Liver (tissue), 9 donors: ENCODE measurements around the gene OPA3. TPM values are rescaled to one million over a fixed set of nuclear protein-coding genes. Genes with fewer than 3 reads are reported as not detected.

Source experiments
- DNase-seq: peaks from one replicate; pipeline ENCODE4 v3.0.0-alpha.2; 2017; ENCODE audit warnings: low spot score
- H3K27ac ChIP-seq, 2 donors: one replicate each; pipeline ENCODE4 v1.7.0; 2013; ENCODE audit warnings: inconsistent platforms in 2 of 2, low read length in 2 of 2, control low read depth in 1 of 2, low read depth in 1 of 2, mild to moderate bottlenecking in 1 of 2
- H3K27me3 ChIP-seq, 4 donors: one replicate each; pipeline versions ENCODE4 v1.6.1 to v1.7.0; 2013; ENCODE audit warnings: low read length in 3 of 4, inconsistent platforms in 1 of 4, mild to moderate bottlenecking in 1 of 4, moderate library complexity in 1 of 4; ENCODE audit not compliant: control insufficient read depth in 4 of 4, insufficient read depth in 4 of 4
- H3K36me3 ChIP-seq, 4 donors: one replicate each; pipeline versions ENCODE4 v1.6.1 to v1.7.0; 2013; ENCODE audit warnings: low read length in 3 of 4, mild to moderate bottlenecking in 3 of 4, low read depth in 1 of 4, moderate library complexity in 1 of 4; ENCODE audit not compliant: control insufficient read depth in 4 of 4, insufficient read depth in 3 of 4
- H3K4me1 ChIP-seq, 4 donors: one replicate each; pipeline versions ENCODE4 v1.6.1 to v1.7.0; 2013; ENCODE audit warnings: low read length in 3 of 4, mild to moderate bottlenecking in 3 of 4, moderate library complexity in 1 of 4; ENCODE audit not compliant: control insufficient read depth in 4 of 4, insufficient read depth in 4 of 4
- H3K4me3 ChIP-seq, 3 donors: one replicate each; pipeline versions ENCODE4 v1.6.1 to v1.7.0; 2013; ENCODE audit warnings: low read length in 3 of 3, control low read depth in 1 of 3, low read depth in 1 of 3, mild to moderate bottlenecking in 1 of 3
- H3K9ac ChIP-seq, 2 donors: one replicate each; pipeline ENCODE4 v1.7.0; 2013; ENCODE audit warnings: low read length in 2 of 2, mild to moderate bottlenecking in 2 of 2, moderate library complexity in 2 of 2, control low read depth in 1 of 2, low read depth in 1 of 2
- H3K9me3 ChIP-seq, 4 donors: one replicate each; pipeline versions ENCODE4 v1.6.1 to v1.7.0; 2013; ENCODE audit warnings: low read length in 3 of 4; ENCODE audit not compliant: control insufficient read depth in 4 of 4
- EGR1 ChIP-seq, 2 donors: IDR thresholded peaks; 2 replicates each; pipeline ENCODE4 v1.6.1; 2016 to 2018; ENCODE audit warnings: antibody characterized with exemption in 2 of 2, low read depth in 2 of 2
- FOXA1 ChIP-seq: IDR thresholded peaks from 2 replicates; pipeline ENCODE4 v1.6.1; 2016; ENCODE audit warnings: antibody characterized with exemption
- HNF4G ChIP-seq: IDR thresholded peaks from 2 replicates; pipeline ENCODE4 v1.6.1; 2016; ENCODE audit warnings: antibody characterized with exemption
- MAX ChIP-seq: IDR thresholded peaks from 2 replicates; pipeline ENCODE4 v1.6.1; 2016; ENCODE audit warnings: antibody characterized with exemption
- RAD21 ChIP-seq, 2 donors: IDR thresholded peaks; 2 replicates each; pipeline ENCODE4 v1.6.1; 2016; ENCODE audit warnings: antibody characterized with exemption in 2 of 2, mild to moderate bottlenecking in 2 of 2
- REST ChIP-seq: IDR thresholded peaks from 2 replicates; pipeline ENCODE4 v1.6.1; 2016; ENCODE audit warnings: antibody characterized with exemption, mild to moderate bottlenecking
- SP1 ChIP-seq: IDR thresholded peaks from 2 replicates; pipeline ENCODE4 v1.6.1; 2018; ENCODE audit warnings: antibody characterized with exemption, mild to moderate bottlenecking
- ZBTB33 ChIP-seq: IDR thresholded peaks from 2 replicates; pipeline ENCODE4 v1.6.1; 2016; ENCODE audit warnings: antibody characterized with exemption
- WGBS: extraction: QIAGEN DNeasy Blood & Tissue Kit; methylation state at CpG from one replicate; pipeline ENCODE4 v1.1.7; 2013; 5-methylcytosine and 5-hydroxymethylcytosine counted together
- polyA plus RNA-seq, 2 donors: library from polyadenylated mRNA; stranded (reverse) in 1 of 2; unstranded in 1 of 2; fragments of 200-250 nt in 1 of 2; fragments of >200 nt in 1 of 2; fragmentation: Nextera tagmentation in 1 of 2; extraction: Ambion mirVana in 1 of 2; gene quantifications; one replicate each; pipeline versions ENCODE4 v1.2.1 to v1.2.3, GENCODE V29; 2013 to 2015
- total RNA-seq, 2 donors: library from RNA; depleted of rRNA; stranded (reverse); fragments of >200 nt; gene quantifications; one replicate each; pipeline ENCODE4 v1.2.3, GENCODE V29; 2014
- donor health status: healthy.
- donor health status: healthy.
- donor health status: healthy.
- donor health status: healthy.
- donor health status: healthy.

The OPA3 gene
- total and polyA plus RNA-seq, 4 donors = 3.8 to 9.4 (median 6.2) TPM

- no peak for DNase-seq
- peaks cover 0 to 6% (median 2%) of the 10 kb centered on the region in 4 donors for H3K27me3 ChIP-seq
- no peak overlapping the region for H3K4me3 ChIP-seq
- 26% methylated on average over 16 of the region's 16 CpGs for WGBS
- no peak overlapping the region for H3K27ac ChIP-seq
- no peaks in the 10 kb centered on the region for H3K36me3 ChIP-seq
- no peak for TF ChIP-seq FOXA1
- TF ChIP-seq MAX = no peak
- no peak for TF ChIP-seq REST
- TF ChIP-seq ZBTB33 = no peak
- no peak for TF ChIP-seq RAD21 (IDR thresholded peaks at IDR 0.05)
- no peak for TF ChIP-seq HNF4G
- TF ChIP-seq SP1 = no peak
- no peak for TF ChIP-seq EGR1 (IDR thresholded peaks at IDR 0.05; ENCODE audit: low read depth in 2 of 2)
- no peak overlapping the region for H3K9ac ChIP-seq
- H3K4me1 ChIP-seq = peaks cover 18 to 27% (median 26%) of the 10 kb centered on the region in 4 donors
- H3K9me3 ChIP-seq = no peaks in the 10 kb centered on the region
Observed at GRCh38 chr19:45497791-45498190, 86.8 kb downstream of the OPA3 start.

GRCh38 chr19:45496349-45496953, 88.2 kb downstream of the OPA3 start:
- WGBS = 2% methylated on average over 54 of the region's 54 CpGs
- H3K9ac ChIP-seq = no peak overlapping the region
- H3K4me3 ChIP-seq = peak overlapping the region in 2 of 3 donors; percentile 46 to 60
- no peaks in the 10 kb centered on the region for H3K9me3 ChIP-seq
- H3K27ac ChIP-seq = no peak overlapping the region
- TF ChIP-seq REST = peak; percentile 99
- no peak for TF ChIP-seq MAX
- H3K4me1 ChIP-seq = peaks cover 18 to 30% (median 26%) of the 10 kb centered on the region in 4 donors
- DNase-seq = peak; percentile 55
- peaks cover 0 to 6% (median 2%) of the 10 kb centered on the region in 4 donors for H3K27me3 ChIP-seq
- no peaks in the 10 kb centered on the region for H3K36me3 ChIP-seq
